HepG2 (cell line): Measurements from ENCODE around the gene PRSS12. TPM values are rescaled to one million over a fixed set of nuclear protein-coding genes. Genes with fewer than 3 reads are reported as not detected.

Experiments
- CCAR2 ChIP-seq: fragments of 200-400 bp; formaldehyde crosslinking; optimal IDR thresholded peaks from 2 replicates; pipeline ENCODE3; 2018; ENCODE audit warnings: low read depth, mild to moderate bottlenecking, low read length, moderate library complexity
- FOSL2 ChIP-seq: sonication (generic); formaldehyde crosslinking; IDR thresholded peaks from 2 replicates; pipeline ENCODE4 v1.4.0; 2020; ENCODE audit warnings: missing genetic modification reagents
- HDAC1 ChIP-seq: sonication (generic); formaldehyde crosslinking; IDR thresholded peaks from 2 replicates; pipeline ENCODE4 v1.5.1; 2020; ENCODE audit warnings: mild to moderate bottlenecking, missing genetic modification reagents
- JUND ChIP-seq: sonication (generic); formaldehyde crosslinking; IDR thresholded peaks from 2 replicates; pipeline ENCODE4 v1.8.0; 2022; ENCODE audit warnings: mild to moderate bottlenecking, missing genetic modification reagents
- KDM3A ChIP-seq: IDR thresholded peaks from 2 replicates; pipeline ENCODE4 v1.6.1; 2018; ENCODE audit warnings: low read depth, missing compliant biosample characterization
- MAFG ChIP-seq: sonication (generic); formaldehyde crosslinking; IDR thresholded peaks from 2 replicates; pipeline ENCODE4 v1.5.1; 2020; ENCODE audit warnings: mild to moderate bottlenecking, missing genetic modification reagents
- NBN ChIP-seq: fragments of 450-650 bp; conservative IDR thresholded peaks from 2 replicates; pipeline ENCODE4 v1.6.1; 2017
- NFKBIZ ChIP-seq: IDR thresholded peaks from 2 replicates; pipeline ENCODE4 v1.6.1; 2018; ENCODE audit warnings: missing genetic modification reagents, missing compliant biosample characterization
- RNF2 ChIP-seq: fragments of 450-650 bp; conservative IDR thresholded peaks from 2 replicates; pipeline ENCODE4 v1.6.1; 2016; ENCODE audit warnings: low read depth
- SALL1 ChIP-seq: sonication (generic); formaldehyde crosslinking; IDR thresholded peaks from 2 replicates; pipeline ENCODE4 v1.8.0; 2022; ENCODE audit warnings: mild to moderate bottlenecking, missing genetic modification reagents
- SYNCRIP ChIP-seq: fragments of 200-400 bp; formaldehyde crosslinking; IDR thresholded peaks from 2 replicates; pipeline ENCODE4 v1.6.1; 2018; ENCODE audit warnings: mild to moderate bottlenecking, low read depth, low read length; ENCODE audit not compliant: insufficient read depth
- TMF1 ChIP-seq: sonication (generic); formaldehyde crosslinking; IDR thresholded peaks from 2 replicates; pipeline ENCODE4 v1.8.1; 2022; ENCODE audit warnings: low read depth, missing genetic modification reagents
- TOE1 ChIP-seq: sonication (generic); formaldehyde crosslinking; IDR thresholded peaks from 2 replicates; pipeline ENCODE4 v1.4.0; 2020; ENCODE audit warnings: mild to moderate bottlenecking, missing genetic modification reagents
- ZFP36 ChIP-seq: fragments of 150-350 bp; IDR thresholded peaks from 2 replicates; pipeline ENCODE4 v1.6.1; 2018; ENCODE audit warnings: borderline replicate concordance, low read length, low read depth; ENCODE audit not compliant: partially characterized antibody
- ZNF10 ChIP-seq: sonication (generic); formaldehyde crosslinking; IDR thresholded peaks from 2 replicates; pipeline ENCODE4 v1.4.0; 2020; ENCODE audit warnings: mild to moderate bottlenecking, low read depth, missing genetic modification reagents, borderline replicate concordance
- ZNF17 ChIP-seq: sonication (generic); formaldehyde crosslinking; IDR thresholded peaks from 2 replicates; pipeline ENCODE4 v1.5.0; 2020; ENCODE audit warnings: mild to moderate bottlenecking, missing genetic modification reagents
- ZNF232 ChIP-seq: sonication (generic); formaldehyde crosslinking; IDR thresholded peaks from 2 replicates; pipeline ENCODE4 v1.4.0; 2020; ENCODE audit warnings: missing genetic modification reagents, borderline replicate concordance
- ZNF34 ChIP-seq: sonication (generic); formaldehyde crosslinking; IDR thresholded peaks from 2 replicates; pipeline ENCODE4 v1.4.0; 2020; ENCODE audit warnings: mild to moderate bottlenecking, missing genetic modification reagents, borderline replicate concordance
- ZNF501 ChIP-seq: sonication (generic); formaldehyde crosslinking; IDR thresholded peaks from 2 replicates; pipeline ENCODE4 v1.5.1; 2020; ENCODE audit warnings: mild to moderate bottlenecking, moderate library complexity, missing genetic modification reagents
- ZNF879 ChIP-seq: sonication (generic); formaldehyde crosslinking; IDR thresholded peaks from 2 replicates; pipeline ENCODE4 v1.8.1; 2023; ENCODE audit warnings: missing genetic modification reagents
- polyA plus RNA-seq, 8 experiments: library from polyadenylated mRNA; depleted of rRNA in 3 of 8; stranded (reverse) in 7 of 8; unstranded in 1 of 8; fragments of >200 nt; fragmentation: Illumina TruSeq in 4 of 8; extraction: Trizol in 4 of 8; gene quantifications; 2 replicates each; pipeline versions ENCODE4 v1.2.1 to v1.2.3, GENCODE V29; 2011 to 2016; ENCODE audit warnings: low read depth in 4 of 8, missing spikeins in 1 of 8, mixed read lengths in 1 of 8; ENCODE audit not compliant: insufficient read depth in 1 of 8
- total RNA-seq, 5 experiments: library from RNA; depleted of rRNA; stranded (reverse); fragments of >200 nt; fragmentation: Illumina TruSeq; extraction: Trizol; gene quantifications; 2 replicates each; pipeline ENCODE4 v1.2.3, GENCODE V29; 2016; ENCODE audit warnings: low read depth in 1 of 5
- TF ChIP-seq, protein P1 (sequence below): sonication (generic); formaldehyde crosslinking; IDR thresholded peaks from 2 replicates; pipeline ENCODE4; 2020; ENCODE audit warnings: missing genetic modification reagents, mild to moderate bottlenecking, borderline replicate concordance
- TF ChIP-seq, protein P2 (sequence below): sonication (generic); formaldehyde crosslinking; IDR thresholded peaks from 2 replicates; pipeline ENCODE4 v1.4.0; 2020; ENCODE audit warnings: missing genetic modification reagents
- TF ChIP-seq, protein P3 (sequence below): sonication (generic); formaldehyde crosslinking; IDR thresholded peaks from 2 replicates; pipeline ENCODE4 v1.5.1; 2020; ENCODE audit warnings: mild to moderate bottlenecking, missing genetic modification reagents, borderline replicate concordance

Gene PRSS12
- total and polyA plus RNA-seq, 2 of the 13 experiments (the other 11 are each of a cell fraction or from before 2014, with no cell fraction given), result 0.02 TPM; not detected in 1

DNA sequence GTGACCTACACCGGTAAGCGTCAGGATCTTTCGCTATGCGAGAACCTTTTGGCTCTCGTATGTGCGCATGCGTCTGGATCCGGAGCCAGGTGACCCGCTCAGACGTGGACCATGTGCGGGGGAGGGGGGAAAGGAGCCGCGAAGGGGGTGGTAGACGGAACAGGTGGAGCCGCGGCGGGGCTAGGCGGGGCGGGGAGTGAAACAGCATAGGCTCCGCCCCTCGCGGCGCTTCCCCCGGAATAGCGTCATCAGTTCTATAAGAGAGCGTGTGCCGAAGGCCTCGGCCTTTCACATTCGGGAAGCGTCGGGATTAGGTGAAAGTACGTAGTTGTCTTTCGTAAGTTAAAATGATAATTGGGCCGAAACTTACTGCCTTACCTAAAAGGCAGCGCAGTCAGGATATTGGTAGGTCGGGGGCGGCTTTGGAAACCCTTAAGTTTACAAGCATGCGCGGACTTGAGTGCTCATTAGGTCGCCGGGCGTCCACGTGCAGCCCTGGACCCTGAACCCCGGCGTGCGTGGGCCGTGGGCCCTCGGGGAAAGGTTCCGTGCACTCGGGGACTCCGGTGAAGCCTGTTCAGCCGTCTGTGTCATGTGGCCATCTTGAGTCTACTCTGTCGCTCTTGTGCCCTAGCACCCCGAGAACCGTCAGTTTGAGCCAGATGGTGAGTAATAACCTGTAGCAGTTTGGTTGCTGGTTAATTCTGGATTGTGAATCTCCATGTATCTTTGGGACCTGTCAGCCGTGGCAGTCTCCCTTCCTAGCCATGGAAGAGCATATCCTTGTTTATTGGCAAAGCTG, 74.1 kb downstream of the PRSS12 start (continued):
- TF ChIP-seq, protein P1, sequence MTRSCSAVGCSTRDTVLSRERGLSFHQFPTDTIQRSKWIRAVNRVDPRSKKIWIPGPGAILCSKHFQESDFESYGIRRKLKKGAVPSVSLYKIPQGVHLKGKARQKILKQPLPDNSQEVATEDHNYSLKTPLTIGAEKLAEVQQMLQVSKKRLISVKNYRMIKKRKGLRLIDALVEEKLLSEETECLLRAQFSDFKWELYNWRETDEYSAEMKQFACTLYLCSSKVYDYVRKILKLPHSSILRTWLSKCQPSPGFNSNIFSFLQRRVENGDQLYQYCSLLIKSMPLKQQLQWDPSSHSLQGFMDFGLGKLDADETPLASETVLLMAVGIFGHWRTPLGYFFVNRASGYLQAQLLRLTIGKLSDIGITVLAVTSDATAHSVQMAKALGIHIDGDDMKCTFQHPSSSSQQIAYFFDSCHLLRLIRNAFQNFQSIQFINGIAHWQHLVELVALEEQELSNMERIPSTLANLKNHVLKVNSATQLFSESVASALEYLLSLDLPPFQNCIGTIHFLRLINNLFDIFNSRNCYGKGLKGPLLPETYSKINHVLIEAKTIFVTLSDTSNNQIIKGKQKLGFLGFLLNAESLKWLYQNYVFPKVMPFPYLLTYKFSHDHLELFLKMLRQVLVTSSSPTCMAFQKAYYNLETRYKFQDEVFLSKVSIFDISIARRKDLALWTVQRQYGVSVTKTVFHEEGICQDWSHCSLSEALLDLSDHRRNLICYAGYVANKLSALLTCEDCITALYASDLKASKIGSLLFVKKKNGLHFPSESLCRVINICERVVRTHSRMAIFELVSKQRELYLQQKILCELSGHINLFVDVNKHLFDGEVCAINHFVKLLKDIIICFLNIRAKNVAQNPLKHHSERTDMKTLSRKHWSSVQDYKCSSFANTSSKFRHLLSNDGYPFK (CRISPR knock-in tag), result peak; percentile 76; the same call in 1 of the 2 replicates
- TF ChIP-seq SYNCRIP, result no peak
- TF ChIP-seq TOE1, result no peak
- 0 out of 2 replicates have a peak, but pooled peaks have one; percentile 10 for TF ChIP-seq TMF1 (CRISPR knock-in tag)
- TF ChIP-seq NBN, result no peak
- no peak for TF ChIP-seq ZFP36
- TF ChIP-seq ZNF10 (CRISPR knock-in tag), result no peak
- TF ChIP-seq, protein P2, sequence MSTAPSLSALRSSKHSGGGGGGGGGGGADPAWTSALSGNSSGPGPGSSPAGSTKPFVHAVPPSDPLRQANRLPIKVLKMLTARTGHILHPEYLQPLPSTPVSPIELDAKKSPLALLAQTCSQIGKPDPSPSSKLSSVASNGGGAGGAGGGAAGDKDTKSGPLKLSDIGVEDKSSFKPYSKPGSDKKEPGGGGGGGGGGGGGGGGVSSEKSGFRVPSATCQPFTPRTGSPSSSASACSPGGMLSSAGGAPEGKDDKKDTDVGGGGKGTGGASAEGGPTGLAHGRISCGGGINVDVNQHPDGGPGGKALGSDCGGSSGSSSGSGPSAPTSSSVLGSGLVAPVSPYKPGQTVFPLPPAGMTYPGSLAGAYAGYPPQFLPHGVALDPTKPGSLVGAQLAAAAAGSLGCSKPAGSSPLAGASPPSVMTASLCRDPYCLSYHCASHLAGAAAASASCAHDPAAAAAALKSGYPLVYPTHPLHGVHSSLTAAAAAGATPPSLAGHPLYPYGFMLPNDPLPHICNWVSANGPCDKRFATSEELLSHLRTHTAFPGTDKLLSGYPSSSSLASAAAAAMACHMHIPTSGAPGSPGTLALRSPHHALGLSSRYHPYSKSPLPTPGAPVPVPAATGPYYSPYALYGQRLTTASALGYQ (CRISPR knock-in tag), result peak; percentile 77
- TF ChIP-seq FOSL2 (CRISPR knock-in tag), result peak; percentile 43; the same call in 1 of the 2 replicates
- TF ChIP-seq CCAR2, result no peak
- no peak for TF ChIP-seq RNF2
- no peak; the same call in 1 of the 2 replicates for TF ChIP-seq JUND
- TF ChIP-seq ZNF879 (CRISPR knock-in tag), result no peak
- peak; percentile 82 for TF ChIP-seq NFKBIZ (CRISPR knock-in tag)
- TF ChIP-seq, protein P3, sequence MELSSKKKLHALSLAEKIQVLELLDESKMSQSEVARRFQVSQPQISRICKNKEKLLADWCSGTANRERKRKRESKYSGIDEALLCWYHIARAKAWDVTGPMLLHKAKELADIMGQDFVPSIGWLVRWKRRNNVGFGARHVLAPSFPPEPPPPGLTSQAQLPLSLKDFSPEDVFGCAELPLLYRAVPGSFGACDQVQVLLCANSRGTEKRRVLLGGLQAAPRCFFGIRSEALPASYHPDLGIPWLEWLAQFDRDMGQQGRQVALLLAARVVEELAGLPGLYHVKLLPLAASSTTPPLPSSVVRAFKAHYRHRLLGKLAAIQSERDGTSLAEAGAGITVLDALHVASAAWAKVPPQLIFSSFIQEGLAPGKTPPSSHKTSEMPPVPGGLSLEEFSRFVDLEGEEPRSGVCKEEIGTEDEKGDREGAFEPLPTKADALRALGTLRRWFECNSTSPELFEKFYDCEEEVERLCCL (CRISPR knock-in tag), result peak; percentile 60; the same call in 1 of the 2 replicates
- TF ChIP-seq ZNF501 (CRISPR knock-in tag), result peak; percentile 96
- peak; percentile 73 for TF ChIP-seq HDAC1
- 0 out of 2 replicates have a peak, but pooled peaks have one; percentile 28 for TF ChIP-seq ZNF34
- TF ChIP-seq ZNF17 (CRISPR knock-in tag), result no peak
- TF ChIP-seq SALL1 (CRISPR knock-in tag), result peak; percentile 73
- 0 out of 2 replicates have a peak, but pooled peaks have one; percentile 90 for TF ChIP-seq ZNF232
- TF ChIP-seq KDM3A (CRISPR knock-in tag), result no peak
- TF ChIP-seq MAFG (CRISPR knock-in tag), result no peak
